K562 (cell line): ENCODE results near the gene TMEM215. TPM values are rescaled to one million over a fixed set of nuclear protein-coding genes. Genes with fewer than 3 reads are reported as not detected.

Experiments used
- ATAC-seq: fragments of 200-7000 bp; cut with Tn5 transposase; 3 replicates; pipeline ENCODE4 v1.9.1; 2020; ENCODE audit warnings: moderate library complexity
- BruUV-seq: library from RNA; stranded (reverse); fragments of 400-500 nt; replicated peaks from 2 replicates; lab custom pipeline; 2021; lab: Mats Ljungman, UMichigan
- CTCF ChIA-PET: fragments of 300-600 bp; formaldehyde crosslinking; extraction: SDS; loops from one replicate; lab custom pipeline; 2021; ENCODE audit warnings: low intra/inter-chr PET ratio; lab: Yijun Ruan, JAX
- POLR2A ChIA-PET: fragments of 300-600, 350-650 bp; sonication (Branson Sonifier 250); formaldehyde crosslinking; extraction: SDS; loops from one replicate; lab custom pipeline; 2021; ENCODE audit warnings: antibody characterized with exemption, inconsistent platforms; lab: Yijun Ruan, JAX
- DNase-seq, 4 experiments: peaks; one replicate each; pipeline versions ENCODE4 v3.0.0 to v3.0.0-alpha.2; 2011 to 2018; ENCODE audit warnings: low spot score in 3 of 4, mixed read lengths in 3 of 4; ENCODE audit errors: extremely low read depth in 1 of 4
- FAIRE-seq: peaks from 2 replicates; lab custom pipeline; 2011; peaks lifted over from hg19 to GRCh38; lab: Jason Lieb, UNC
- H2AFZ ChIP-seq: 2 replicates; pipeline ENCODE4 v1.6.0; 2011; ENCODE audit warnings: low read depth, low read length, control low read depth, inconsistent platforms
- H3K27ac ChIP-seq: fragments of 200-600 bp; 3 replicates; pipeline ENCODE4 v1.8.0; 2011; ENCODE audit warnings: low read depth, mild to moderate bottlenecking, control low read depth, inconsistent platforms, low read length, moderate library complexity, mixed read lengths; ENCODE audit errors: extremely low read depth
- H3K27me3 ChIP-seq, 2 experiments: fragments of 300-600 bp in 1 of 2; 2 replicates in 1 of 2; 3 replicates in 1 of 2; pipeline versions ENCODE4 v1.6.0 to v1.8.0; 2011; ENCODE audit warnings: inconsistent platforms in 2 of 2, low read length in 2 of 2, mild to moderate bottlenecking in 1 of 2, mixed read lengths in 1 of 2, moderate library complexity in 1 of 2; ENCODE audit not compliant: control insufficient read depth in 2 of 2, insufficient read depth in 2 of 2
- H3K36me3 ChIP-seq: fragments of 300-600 bp; 3 replicates; pipeline ENCODE4 v1.8.0; 2011; ENCODE audit warnings: mild to moderate bottlenecking, low read length, inconsistent platforms; ENCODE audit not compliant: control insufficient read depth, insufficient read depth
- H3K4me1 ChIP-seq, 2 experiments: fragments of 200-600 bp in 1 of 2; replicated peaks in 1 of 2; 2 replicates in 1 of 2; 3 replicates in 1 of 2; pipeline versions ENCODE4 v1.5.1 to v1.8.0; 2011; ENCODE audit warnings: inconsistent platforms in 2 of 2, low read length in 2 of 2, mild to moderate bottlenecking in 1 of 2, mixed read lengths in 1 of 2, moderate library complexity in 1 of 2; ENCODE audit not compliant: control insufficient read depth in 2 of 2, insufficient read depth in 2 of 2
- H3K4me2 ChIP-seq: 2 replicates; pipeline ENCODE4 v1.6.1; 2011; ENCODE audit warnings: low read length, control low read depth, inconsistent platforms, mixed read lengths; ENCODE audit not compliant: insufficient read depth
- H3K4me3 ChIP-seq: fragments of 200-600 bp; sonication (generic), shearing (Covaris generic); 2 replicates; pipeline ENCODE4 v1.5.1; 2016; ENCODE audit warnings: control low read depth, inconsistent platforms
- H3K79me2 ChIP-seq: fragments of 200-600 bp; 3 replicates; pipeline ENCODE4 v1.8.0; 2011; ENCODE audit warnings: low read length, inconsistent platforms; ENCODE audit not compliant: control insufficient read depth, insufficient read depth
- H3K9ac ChIP-seq, 2 experiments: 2 replicates each; pipeline versions ENCODE4 v1.6.0 to v1.6.1; 2011; ENCODE audit warnings: low read depth in 2 of 2, low read length in 2 of 2, control low read depth in 1 of 2, inconsistent platforms in 1 of 2, mild to moderate bottlenecking in 1 of 2, mixed read lengths in 1 of 2; ENCODE audit not compliant: insufficient read depth in 1 of 2
- H3K9me1 ChIP-seq: one replicate; pipeline ENCODE4 v1.6.0; 2011; ENCODE audit warnings: inconsistent platforms, mild to moderate bottlenecking, low read length, moderate library complexity; ENCODE audit not compliant: control insufficient read depth, insufficient read depth
- H3K9me3 ChIP-seq: replicated peaks from 2 replicates; pipeline ENCODE4 v1.5.1; 2011; ENCODE audit warnings: low read depth, low read length, inconsistent platforms; ENCODE audit not compliant: control insufficient read depth, insufficient read depth
- H4K20me1 ChIP-seq: replicated peaks from 2 replicates; pipeline ENCODE4 v1.6.1; 2011; ENCODE audit warnings: low read length, inconsistent platforms, mixed read lengths; ENCODE audit not compliant: control insufficient read depth, insufficient read depth
- CBX2 ChIP-seq: fragments of 200-600 bp; sonication (generic); IDR thresholded peaks from one replicate; pipeline ENCODE4 v1.6.1; 2012; ENCODE audit warnings: mild to moderate bottlenecking, low read length, inconsistent platforms; ENCODE audit not compliant: insufficient read depth, poor library complexity, severe bottlenecking
- JUN ChIP-seq, 2 experiments: sonication (generic) in 1 of 2; formaldehyde crosslinking in 1 of 2; IDR thresholded peaks; 2 replicates each; pipeline versions ENCODE4 v1.6.1 to v1.8.0; 2012 to 2022; ENCODE audit warnings: borderline replicate concordance in 2 of 2, mild to moderate bottlenecking in 2 of 2, improper control_type of control experiment in 1 of 2, low read depth in 1 of 2, low read length in 1 of 2, missing genetic modification reagents in 1 of 2
- MECOM ChIP-seq: fragments of 250-450 bp; sonication (Bioruptor Pico); IDR thresholded peaks from 2 replicates; pipeline ENCODE4 v1.8.0; 2022; ENCODE audit warnings: inconsistent platforms
- PCBP1 ChIP-seq: fragments of 200-400 bp; formaldehyde crosslinking; IDR thresholded peaks from 2 replicates; pipeline ENCODE4 v1.6.1; 2018; ENCODE audit warnings: mild to moderate bottlenecking, low read depth, low read length; ENCODE audit not compliant: poor library complexity, severe bottlenecking
- PHTF2 ChIP-seq: fragments of 250-450 bp; sonication (Bioruptor Pico); IDR thresholded peaks from 2 replicates; pipeline ENCODE4 v1.5.0; 2021; ENCODE audit warnings: mild to moderate bottlenecking
- RBM39 ChIP-seq: fragments of 200-400 bp; formaldehyde crosslinking; optimal IDR thresholded peaks from 2 replicates; pipeline ENCODE3; 2018; ENCODE audit warnings: low read depth, low read length
- TCF3 ChIP-seq: sonication (generic); formaldehyde crosslinking; IDR thresholded peaks from 2 replicates; pipeline ENCODE4 v1.4.0; 2020; ENCODE audit warnings: mild to moderate bottlenecking, missing genetic modification reagents
- TRIM24 ChIP-seq, 2 experiments: fragments of 450-650 bp; IDR thresholded peaks; 2 replicates each; pipeline ENCODE4 v1.6.1; 2016
- ZNF830 ChIP-seq: fragments of 250-450 bp; sonication (Bioruptor Pico); IDR thresholded peaks from 2 replicates; pipeline ENCODE4 v1.5.0; 2021; ENCODE audit warnings: mild to moderate bottlenecking
- WGBS: fragments of 100-300 bp; shearing (Covaris generic); methylation state at CpG from one replicate; pipeline ENCODE4 v1.1.6; 2016; ENCODE audit warnings: low coverage, mixed read lengths; ENCODE audit not compliant: insufficient coverage; ENCODE audit errors: missing lambda C conversion rate; 5-methylcytosine and 5-hydroxymethylcytosine counted together
- in situ Hi-C: fragments of 300-500 bp; cut with MboI; formaldehyde crosslinking; loops from 4 replicates; pipeline ENCODE4 v1.15.0; 2018; ENCODE audit warnings: inconsistent platforms, mixed read lengths
- intact Hi-C: fragments of 100-400 bp; cut with micrococcal nuclease; formaldehyde crosslinking; loops from 2 replicates; pipeline ENCODE4 v1.14.2; 2022
- polyA plus RNA-seq, 8 experiments: library from polyadenylated mRNA; depleted of rRNA in 4 of 8; stranded (reverse) in 5 of 8; unstranded in 3 of 8; fragments of >200 nt; fragmentation: Nextera tagmentation in 2 of 8; fragmentation: Illumina TruSeq in 1 of 8; extraction: Ambion mirVana in 2 of 8; extraction: Trizol in 1 of 8; gene quantifications; 2 replicates each; pipeline versions ENCODE4 v1.2.1 to v1.2.3, GENCODE V29; 2011 to 2014; ENCODE audit warnings: inconsistent platforms in 1 of 8, missing spikeins in 1 of 8
- total RNA-seq, 7 experiments: library from RNA; depleted of rRNA in 6 of 7; stranded (reverse); fragments of >200 nt in 6 of 7; fragmentation: Illumina TruSeq in 2 of 7; extraction: Trizol in 2 of 7; gene quantifications; 2 replicates each; pipeline versions ENCODE4 v1.2.1 to v1.2.3, GENCODE V29; 2011 to 2021; ENCODE audit warnings: low replicate concordance in 1 of 7
- TF ChIP-seq, protein P1 (sequence below): fragments of 450-650 bp; IDR thresholded peaks from 2 replicates; pipeline ENCODE4 v1.6.1; 2016; ENCODE audit warnings: missing biosample characterization, missing genetic modification characterization

Gene TMEM215
- total and polyA plus RNA-seq, 9 of the 15 experiments (the other 6 are each of a cell fraction or from before 2014, with no cell fraction given): not detected

DNA sequence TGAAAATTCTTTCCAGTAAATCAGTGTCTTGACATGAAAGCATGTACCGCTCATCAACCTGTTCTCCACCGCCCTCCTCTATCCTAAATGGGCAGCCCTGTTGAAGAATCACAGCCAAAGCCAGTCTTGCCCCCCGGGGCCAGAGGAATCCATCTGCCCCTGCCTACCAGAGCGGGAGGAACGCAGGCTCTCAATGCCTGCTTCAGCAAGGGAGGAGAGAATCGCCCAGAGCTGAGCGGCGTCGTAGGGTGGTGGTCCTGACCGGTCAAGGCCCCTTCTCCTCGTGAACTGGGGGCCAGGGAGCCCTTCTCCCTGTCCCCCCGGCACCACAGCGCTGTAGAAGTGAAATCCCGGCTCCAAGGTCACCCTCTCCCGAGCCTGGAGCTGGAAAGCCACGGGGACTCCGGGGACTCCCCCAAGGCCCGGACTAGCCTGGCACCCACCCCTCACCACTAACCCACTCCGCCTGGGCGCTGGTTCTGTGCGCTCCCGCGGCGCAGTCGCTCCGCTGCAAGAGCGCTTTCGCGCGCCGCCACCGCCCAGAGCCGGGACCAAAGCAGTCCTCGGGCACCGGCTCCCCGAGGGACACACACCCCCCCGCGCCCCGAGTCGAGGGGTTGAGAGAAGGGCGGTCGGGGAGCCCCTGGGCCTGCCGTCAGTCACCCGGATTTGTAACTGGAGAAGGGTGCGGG is 718 bp upstream of the TMEM215 start:
- intact Hi-C loops (no loop called here), in situ Hi-C loops (no loop called here)
- BruUV-seq: no TSS peak
- Histone ChIP-seq H3K27me3 (peaks cover 0 to 24% of the 10 kb centered on the region in 2 experiments; a peak in 3 of 5 replicates), H3K4me1 (peaks cover 0 to 10% of the 10 kb centered on the region in 2 experiments; a peak in 2 of 5 replicates), H3K4me3 (no peak overlapping the region), H3K4me2 (no peak overlapping the region), H3K79me2 (no peaks in the 10 kb centered on the region), H4K20me1 (no peaks in the 10 kb centered on the region), H3K9ac (no peak overlapping the region), H3K36me3 (no peaks in the 10 kb centered on the region), H3K9me1 (no peaks in the 10 kb centered on the region), H3K9me3 (no peaks in the 10 kb centered on the region), H2AFZ (no peak overlapping the region), H3K27ac (no peak overlapping the region)
- DNase-seq (no peak), FAIRE-seq (no peak), ATAC-seq (no peak)
- ChIA-PET CTCF (no interaction called here), POLR2A (interaction anchor here (0.9 kb wide), 1 partner anchor 12 kb away, joined by 3 read pairs; no protein-coding TSS in a partner anchor)
- TF ChIP-seq TRIM24 (IDR thresholded peaks at IDR 0.05): no peak
- no peak for TF ChIP-seq TCF3
- no peak for TF ChIP-seq PCBP1
- TF ChIP-seq JUN (IDR thresholded peaks at IDR 0.05; ENCODE audit: borderline replicate concordance, low read depth, low read length): no peak
- TF ChIP-seq JUN (CRISPR knock-in tag; IDR thresholded peaks at IDR 0.05; ENCODE audit: borderline replicate concordance): no peak
- TF ChIP-seq ZNF830: no peak
- TF ChIP-seq, protein P1, sequence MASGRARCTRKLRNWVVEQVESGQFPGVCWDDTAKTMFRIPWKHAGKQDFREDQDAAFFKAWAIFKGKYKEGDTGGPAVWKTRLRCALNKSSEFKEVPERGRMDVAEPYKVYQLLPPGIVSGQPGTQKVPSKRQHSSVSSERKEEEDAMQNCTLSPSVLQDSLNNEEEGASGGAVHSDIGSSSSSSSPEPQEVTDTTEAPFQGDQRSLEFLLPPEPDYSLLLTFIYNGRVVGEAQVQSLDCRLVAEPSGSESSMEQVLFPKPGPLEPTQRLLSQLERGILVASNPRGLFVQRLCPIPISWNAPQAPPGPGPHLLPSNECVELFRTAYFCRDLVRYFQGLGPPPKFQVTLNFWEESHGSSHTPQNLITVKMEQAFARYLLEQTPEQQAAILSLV: no peak
- TF ChIP-seq PHTF2 (CRISPR knock-in tag): no peak
- no peak for TF ChIP-seq MECOM (CRISPR knock-in tag)
- TF ChIP-seq CBX2: no peak
- TF ChIP-seq RBM39: no peak
- 5% methylated on average over 19 of the region's 45 CpGs for WGBS
